NT2/D1 (cell line): Measurements from ENCODE around the gene TMEM273.
"Not testable (repeated sequence)": the region's sequence is repeated elsewhere in the genome, so short reads cannot be mapped to it uniquely, and the experiment has no call there.

ENCODE experiments used
- DNase-seq: peaks from one replicate; pipeline ENCODE4 v3.0.0-alpha.2; 2011; ENCODE audit warnings: low read depth, low spot score
- H3K27me3 ChIP-seq: 2 replicates; pipeline ENCODE4 v1.6.0; 2011; ENCODE audit warnings: mild to moderate bottlenecking; ENCODE audit not compliant: insufficient read length, insufficient read depth
- H3K36me3 ChIP-seq: 2 replicates; pipeline ENCODE4 v1.6.1; 2011; ENCODE audit warnings: mild to moderate bottlenecking, low read length, mixed read lengths; ENCODE audit not compliant: insufficient read depth, insufficient read length
- H3K4me1 ChIP-seq: 2 replicates; pipeline ENCODE4 v1.5.1; 2011; ENCODE audit not compliant: insufficient read depth, insufficient read length
- H3K4me3 ChIP-seq: 2 replicates; pipeline ENCODE4 v1.5.1; 2011; ENCODE audit warnings: low read depth; ENCODE audit not compliant: insufficient read length
- H3K9ac ChIP-seq: 2 replicates; pipeline ENCODE4 v1.6.0; 2011; ENCODE audit warnings: low read depth; ENCODE audit not compliant: insufficient read length
- H3K9me3 ChIP-seq: 2 replicates; pipeline ENCODE4 v1.5.1; 2011; ENCODE audit warnings: mild to moderate bottlenecking, low read length; ENCODE audit not compliant: insufficient read depth
- SUZ12 ChIP-seq: IDR thresholded peaks from 2 replicates; pipeline ENCODE4 v1.6.1; 2011; ENCODE audit not compliant: insufficient read length, insufficient read depth; ENCODE audit errors: extremely low read depth
- YY1 ChIP-seq: IDR thresholded peaks from 2 replicates; pipeline ENCODE4 v1.6.1; 2011; ENCODE audit not compliant: insufficient read length, insufficient read depth
- ZNF274 ChIP-seq: IDR thresholded peaks from 2 replicates; pipeline ENCODE4 v1.6.1; 2011; ENCODE audit warnings: mild to moderate bottlenecking, low read depth, low read length

TMEM273 gene

GRCh38 chr10:49204119-49204518, 15.9 kb upstream of the TMEM273 start:
- H3K4me1 ChIP-seq = no peaks in the 10 kb centered on the region
- DNase-seq = no peak
- no peaks in the 10 kb centered on the region for H3K9me3 ChIP-seq
- no peaks in the 10 kb centered on the region for H3K36me3 ChIP-seq
- no peak for TF ChIP-seq ZNF274
- TF ChIP-seq SUZ12 = no peak
- no peak for TF ChIP-seq YY1
- H3K27me3 ChIP-seq = no peaks in the 10 kb centered on the region
- no peak overlapping the region for H3K9ac ChIP-seq
- H3K4me3 ChIP-seq = no peak overlapping the region

- Histone ChIP-seq H3K9ac (no peak overlapping the region), H3K4me3 (no peak overlapping the region), H3K9me3 (no peaks in the 10 kb centered on the region), H3K27me3 (no peaks in the 10 kb centered on the region), H3K4me1 (no peaks in the 10 kb centered on the region), H3K36me3 (no peaks in the 10 kb centered on the region)
- TF ChIP-seq YY1 (no peak), SUZ12 (no peak), ZNF274 (no peak)
- DNase-seq = no peak
Observed at GRCh38 chr10:49202266-49202665, 14.1 kb upstream of the TMEM273 start.

- Histone ChIP-seq H3K27me3 (no peaks in the 10 kb centered on the region), H3K36me3 (no peaks in the 10 kb centered on the region), H3K9ac (no peak overlapping the region), H3K9me3 (no peaks in the 10 kb centered on the region), H3K4me3 (no peak overlapping the region), H3K4me1 (no peaks in the 10 kb centered on the region)
- no peak for DNase-seq
- TF ChIP-seq YY1 (no peak), ZNF274 (no peak), SUZ12 (no peak)
Observed at GRCh38 chr10:49200854-49201253, 12.7 kb upstream of the TMEM273 start.

GRCh38 chr10:49197171-49197570, 9.0 kb upstream of the TMEM273 start:
- Histone ChIP-seq H3K4me3 (no peak overlapping the region), H3K27me3 (no peaks in the 10 kb centered on the region), H3K9me3 (no peaks in the 10 kb centered on the region), H3K9ac (no peak overlapping the region), H3K4me1 (no peaks in the 10 kb centered on the region), H3K36me3 (no peaks in the 10 kb centered on the region)
- TF ChIP-seq ZNF274 (no peak), SUZ12 (no peak), YY1 (no peak)
- DNase-seq = no peak

- not testable (repeated sequence) for DNase-seq, H3K4me3 ChIP-seq, H3K4me1 ChIP-seq, H3K9ac ChIP-seq, H3K27me3 ChIP-seq, H3K9me3 ChIP-seq, H3K36me3 ChIP-seq
Observed at GRCh38 chr10:49195864-49196263, 7.7 kb upstream of the TMEM273 start.

- no peaks in the 10 kb centered on the region for H3K27me3 ChIP-seq
- no peak for DNase-seq
- no peaks in the 10 kb centered on the region for H3K36me3 ChIP-seq
- H3K4me1 ChIP-seq = no peaks in the 10 kb centered on the region
- H3K9ac ChIP-seq = no peak overlapping the region
- H3K9me3 ChIP-seq = no peaks in the 10 kb centered on the region
- H3K4me3 ChIP-seq = no peak overlapping the region
- no peak for TF ChIP-seq YY1
- no peak for TF ChIP-seq SUZ12
- TF ChIP-seq ZNF274 = no peak
Observed at GRCh38 chr10:49194212-49194920, 6.2 kb upstream of the TMEM273 start.

GRCh38 chr10:49191349-49191748, 3.2 kb upstream of the TMEM273 start:
- Histone ChIP-seq H3K4me1 (no peaks in the 10 kb centered on the region), H3K36me3 (no peaks in the 10 kb centered on the region), H3K9me3 (no peaks in the 10 kb centered on the region), H3K9ac (no peak overlapping the region), H3K27me3 (no peaks in the 10 kb centered on the region), H3K4me3 (no peak overlapping the region)
- TF ChIP-seq SUZ12 = no peak
- TF ChIP-seq YY1 = no peak
- TF ChIP-seq ZNF274 = no peak
- no peak for DNase-seq

- no peak for TF ChIP-seq ZNF274
- no peak for TF ChIP-seq SUZ12
- no peak for TF ChIP-seq YY1
- no peaks in the 10 kb centered on the region for H3K4me1 ChIP-seq
- H3K36me3 ChIP-seq = no peaks in the 10 kb centered on the region
- no peaks in the 10 kb centered on the region for H3K27me3 ChIP-seq
- H3K9me3 ChIP-seq = no peaks in the 10 kb centered on the region
- DNase-seq = no peak
- H3K9ac ChIP-seq = no peak overlapping the region
- no peak overlapping the region for H3K4me3 ChIP-seq
Observed at GRCh38 chr10:49189422-49189821, 1.2 kb upstream of the TMEM273 start.
